Uterus (tissue), 2 donors: ENCODE measurements around the gene RCBTB1.

Experiments used
- CTCF ChIP-seq, 4 experiments: fragments of 200-600 bp in 2 of 4; fragments of 450-650 bp in 2 of 4; sonication (generic) in 2 of 4; IDR thresholded peaks; one replicate each; pipeline ENCODE4 v1.5.1; 2016 to 2019; ENCODE audit warnings: antibody characterized with exemption in 4 of 4, mild to moderate bottlenecking in 2 of 4, moderate library complexity in 1 of 4
- POLR2A ChIP-seq, 2 donors: fragments of 450-650 bp; IDR thresholded peaks; one replicate each; pipeline ENCODE4 v1.6.1; 2016; ENCODE audit warnings: antibody characterized with exemption in 2 of 2, mild to moderate bottlenecking in 1 of 2, moderate library complexity in 1 of 2

GRCh38 chr13:49498206-49498605 lies 87.2 kb downstream of the RCBTB1 start:
- no peak for TF ChIP-seq CTCF (IDR thresholded peaks at IDR 0.05)
- no peak for TF ChIP-seq POLR2A (IDR thresholded peaks at IDR 0.05)
